ENCODE results near the gene NOC3L.

The NOC3L gene

GRCh38 chr10:94303929-94304328, 58.8 kb downstream of the NOC3L start:
- DNase-seq (ENCODE audit: low spot score) = no peak

DNA sequence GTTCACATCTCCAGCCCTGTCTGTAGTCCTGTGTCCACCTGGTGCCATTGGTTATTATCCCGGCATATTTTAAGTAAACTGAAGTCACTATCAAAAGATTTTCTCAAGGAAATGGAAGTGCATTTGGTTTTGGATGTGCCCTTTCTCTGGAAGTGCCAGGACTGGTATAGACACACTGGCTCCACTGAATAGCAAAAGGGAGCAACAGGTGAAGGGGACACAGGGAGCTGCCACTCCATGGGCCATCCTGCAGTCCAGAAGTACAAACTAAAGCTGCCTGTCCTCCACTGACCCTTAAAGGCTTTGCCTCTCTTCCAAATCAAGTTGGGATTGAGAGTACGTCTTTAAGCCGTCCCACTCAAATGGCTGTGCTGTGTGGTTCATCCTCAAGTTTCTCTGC, 62.7 kb downstream of the NOC3L start:
- DNase-seq (ENCODE audit: low spot score) = no peak

- no peak for DNase-seq (ENCODE audit: low spot score)
These were observed 63.3 kb downstream of the NOC3L start for GRCh38 chr10:94299417-94299816.

GRCh38 chr10:94294168-94294567, 68.6 kb downstream of the NOC3L start:
- DNase-seq (ENCODE audit: low spot score) = no peak

GRCh38 chr10:94293354-94293753, 69.4 kb downstream of the NOC3L start:
- no peak for DNase-seq (ENCODE audit: low spot score)

DNA sequence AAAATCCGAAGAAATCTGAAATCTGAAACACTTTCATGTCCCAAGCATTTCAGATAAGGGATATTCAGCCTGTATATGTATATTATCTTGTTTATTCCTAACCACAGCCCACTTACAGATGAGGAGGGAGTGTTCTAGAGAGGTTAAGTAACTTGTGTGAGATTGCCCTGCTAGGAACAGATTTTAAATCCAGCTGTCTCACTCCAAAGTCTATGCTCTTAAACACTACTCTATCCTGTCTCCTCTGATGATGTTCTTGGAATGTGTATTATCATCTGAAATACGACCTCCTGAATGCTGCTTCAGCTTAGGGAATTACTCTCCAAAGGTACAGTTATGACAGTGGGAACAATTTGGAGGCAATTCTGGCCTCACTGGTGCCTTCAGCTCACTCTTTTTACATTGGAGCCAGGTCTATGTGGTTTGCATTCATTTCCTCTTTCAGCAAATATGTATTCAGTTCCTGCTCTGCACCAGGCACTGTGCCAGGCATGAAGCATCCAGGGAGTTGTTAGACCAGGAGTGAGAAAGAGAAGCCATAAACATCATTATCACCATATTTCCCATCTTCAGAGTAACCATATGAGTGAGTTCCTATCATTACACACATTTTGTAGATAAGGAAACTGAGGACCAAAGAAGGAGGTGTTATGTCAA, 70.2 kb downstream of the NOC3L start:
- DNase-seq (ENCODE audit: low spot score) = peak; percentile 16

- DNase-seq (ENCODE audit: low spot score) = peak; percentile 13
These were observed 74.2 kb downstream of the NOC3L start for GRCh38 chr10:94288361-94289101.

DNA sequence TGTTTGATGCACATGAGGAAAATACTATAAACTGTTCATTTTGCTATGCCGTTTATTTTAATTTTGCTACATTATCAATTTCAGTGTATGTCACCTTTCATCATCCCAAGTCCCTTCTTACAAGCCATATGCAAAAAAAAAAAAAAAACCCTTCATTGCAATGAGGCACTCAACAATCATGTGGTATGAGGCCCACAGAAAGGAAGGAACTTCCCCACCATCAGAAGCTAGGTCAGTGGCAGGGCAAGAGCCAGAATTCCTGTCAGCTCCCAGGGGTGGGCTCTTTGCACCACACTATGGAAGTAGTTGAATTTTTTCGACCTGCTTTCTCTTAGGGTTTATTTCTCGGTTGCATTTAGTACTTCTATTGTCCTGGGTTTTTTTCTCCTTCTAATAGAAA, 75.4 kb downstream of the NOC3L start:
- DNase-seq (ENCODE audit: low spot score) = no peak

DNA sequence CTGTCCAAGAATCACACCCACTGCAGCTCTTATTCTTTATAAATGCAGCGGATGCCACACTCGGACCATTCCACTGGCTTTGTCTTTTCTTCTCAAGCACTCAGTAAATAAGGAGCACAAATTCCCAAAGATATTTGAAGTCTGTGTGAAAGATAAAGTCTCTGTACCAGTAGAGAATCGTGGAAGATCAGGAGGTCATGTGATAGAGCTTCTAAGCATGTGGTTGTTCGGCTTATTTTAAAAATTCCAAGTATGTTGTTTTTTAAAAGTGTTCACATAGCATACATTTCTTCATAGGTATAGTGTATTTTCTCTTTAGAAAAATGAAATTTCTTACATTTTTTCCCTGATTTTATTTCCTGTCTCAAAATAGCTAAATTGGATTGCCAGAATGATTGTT, 75.8 kb downstream of the NOC3L start:
- DNase-seq (ENCODE audit: low spot score) = no peak

DNA sequence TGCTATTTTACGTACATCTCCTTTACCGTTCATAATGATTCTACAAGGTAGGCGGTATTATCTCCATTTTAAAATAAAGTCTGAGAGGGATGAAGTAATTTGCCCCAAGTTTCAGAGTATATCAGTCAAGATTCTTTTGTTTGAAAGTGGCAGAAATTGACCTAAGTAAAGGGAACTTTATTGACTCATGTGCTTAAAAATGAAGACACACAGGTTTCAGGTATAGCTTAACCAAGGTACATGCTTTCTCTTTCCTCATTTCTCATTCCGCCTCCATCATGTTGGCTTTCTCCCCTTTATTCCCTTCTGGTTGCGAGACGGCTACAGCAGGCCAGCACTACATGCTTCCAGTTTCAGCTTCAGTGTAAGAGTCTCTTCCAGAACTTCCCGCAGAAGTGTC, 77.5 kb downstream of the NOC3L start:
- DNase-seq (ENCODE audit: low spot score) = no peak
